ENCODE measurements around the gene GRK2. TPM values are rescaled to one million over a fixed set of nuclear protein-coding genes. Genes with fewer than 3 reads are reported as not detected.

GRK2 gene
- total and polyA plus RNA-seq, 2 of the 8 experiments (the other 6 are each of a cell fraction or from before 2014, with no cell fraction given): 47.3 to 49.7 TPM

GRCh38 chr11:67289226-67289650, 23.0 kb downstream of the GRK2 start, which contains the start of gene ANKRD13D (continued):
- no peak for TF ChIP-seq CHD7 (IDR thresholded peaks at IDR 0.05; ENCODE audit: insufficient replicate concordance, low read length)

All from H1 (cell line).